GM23338 (cell line): ENCODE data around the gene PAM.

Experiments
- JUNB ChIP-seq: IDR thresholded peaks from one replicate; pipeline ENCODE4 v1.6.1; 2016; ENCODE audit warnings: antibody characterized with exemption; ENCODE audit not compliant: unreplicated experiment
- POLR2AphosphoS5 ChIP-seq: IDR thresholded peaks from 2 replicates; pipeline ENCODE4 v1.6.1; 2016; ENCODE audit warnings: antibody characterized with exemption, low read depth
- TF ChIP-seq, protein P1 (sequence below), 2 experiments: fragments of 200-600 bp in 1 of 2; sonication (generic) in 1 of 2; conservative IDR thresholded peaks; 2 replicates each; pipeline versions ENCODE4 v1.5.1 to v1.6.1; 2016 to 2017; ENCODE audit warnings: antibody characterized with exemption in 2 of 2, low read depth in 2 of 2, mild to moderate bottlenecking in 2 of 2, moderate library complexity in 1 of 2

DNA sequence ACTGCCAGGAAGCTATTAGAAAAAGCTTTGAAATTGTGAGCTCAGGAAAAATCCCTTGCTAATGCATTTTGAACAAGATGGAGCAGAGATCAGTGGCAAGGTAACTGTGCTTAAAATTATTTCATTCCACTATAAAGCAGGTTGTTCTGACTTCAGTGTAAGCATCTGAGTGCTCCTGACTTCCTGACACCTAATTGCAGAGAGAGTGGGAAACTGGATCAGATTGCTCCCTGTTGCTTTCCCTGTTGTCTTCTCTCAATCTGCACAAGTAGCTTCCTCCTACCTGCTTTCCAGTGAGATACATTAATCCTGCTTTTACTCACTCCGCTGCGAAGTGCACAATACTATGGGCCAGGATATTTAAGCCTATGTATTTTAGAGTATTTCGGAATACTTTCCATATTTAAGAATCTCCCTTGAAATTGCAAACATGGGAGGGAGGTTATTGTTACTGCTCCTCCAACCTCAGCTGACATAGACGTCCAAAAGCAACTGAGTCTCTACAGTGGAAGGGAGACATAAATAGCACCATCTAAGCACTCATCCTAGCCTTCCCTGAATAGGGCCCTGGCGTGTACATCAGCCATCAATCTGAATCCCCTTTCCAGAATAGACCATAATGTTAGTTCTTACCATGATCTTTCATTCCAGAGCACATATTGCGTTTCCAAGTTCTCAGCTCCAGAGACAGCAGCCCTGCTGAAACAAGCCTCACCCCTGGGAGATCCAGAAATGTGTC, 178.8 kb downstream of the PAM start:
- TF ChIP-seq, protein P1, sequence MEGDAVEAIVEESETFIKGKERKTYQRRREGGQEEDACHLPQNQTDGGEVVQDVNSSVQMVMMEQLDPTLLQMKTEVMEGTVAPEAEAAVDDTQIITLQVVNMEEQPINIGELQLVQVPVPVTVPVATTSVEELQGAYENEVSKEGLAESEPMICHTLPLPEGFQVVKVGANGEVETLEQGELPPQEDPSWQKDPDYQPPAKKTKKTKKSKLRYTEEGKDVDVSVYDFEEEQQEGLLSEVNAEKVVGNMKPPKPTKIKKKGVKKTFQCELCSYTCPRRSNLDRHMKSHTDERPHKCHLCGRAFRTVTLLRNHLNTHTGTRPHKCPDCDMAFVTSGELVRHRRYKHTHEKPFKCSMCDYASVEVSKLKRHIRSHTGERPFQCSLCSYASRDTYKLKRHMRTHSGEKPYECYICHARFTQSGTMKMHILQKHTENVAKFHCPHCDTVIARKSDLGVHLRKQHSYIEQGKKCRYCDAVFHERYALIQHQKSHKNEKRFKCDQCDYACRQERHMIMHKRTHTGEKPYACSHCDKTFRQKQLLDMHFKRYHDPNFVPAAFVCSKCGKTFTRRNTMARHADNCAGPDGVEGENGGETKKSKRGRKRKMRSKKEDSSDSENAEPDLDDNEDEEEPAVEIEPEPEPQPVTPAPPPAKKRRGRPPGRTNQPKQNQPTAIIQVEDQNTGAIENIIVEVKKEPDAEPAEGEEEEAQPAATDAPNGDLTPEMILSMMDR (conservative IDR thresholded peaks at IDR 0.05; ENCODE audit: low read depth in 2 of 2) = no peak
- TF ChIP-seq POLR2AphosphoS5 (no peak), JUNB (no peak)
